Thoracic aorta (tissue), 2 donors: Measurements from ENCODE around the gene CIDEC. TPM values are rescaled to one million over a fixed set of nuclear protein-coding genes. Genes with fewer than 3 reads are reported as not detected.
A peak's percentile ranks its signal among the peaks of the same experiment; 100 is the strongest.

ENCODE experiments used
- ATAC-seq: fragments of 150-250 bp; one replicate; pipeline ENCODE4 v1.8.0; 2017; ENCODE audit warnings: low read depth; ENCODE audit not compliant: insufficient number of reproducible peaks, low FRiP score
- DNase-seq: peaks from one replicate; pipeline ENCODE4 v3.0.0-alpha.2; 2020; ENCODE audit warnings: low spot score
- H3K27ac ChIP-seq, 2 donors: fragments of 200-600 bp; sonication (generic); 1 replicate in 1 of 2; 2 replicates in 1 of 2; pipeline ENCODE4 v1.5.1; 2016; ENCODE audit warnings: mild to moderate bottlenecking in 2 of 2, moderate library complexity in 2 of 2
- H3K27me3 ChIP-seq: fragments of 200-600 bp; sonication (generic); replicated peaks from 2 replicates; pipeline ENCODE4 v1.6.0; 2016; ENCODE audit warnings: mild to moderate bottlenecking; ENCODE audit not compliant: insufficient read depth
- H3K36me3 ChIP-seq: fragments of 200-600 bp; sonication (generic); one replicate; pipeline ENCODE4 v1.5.1; 2016
- H3K4me1 ChIP-seq, 2 donors: fragments of 200-600 bp; sonication (generic); 1 replicate in 1 of 2; 2 replicates in 1 of 2; pipeline versions ENCODE4 v1.5.1 to v1.6.0; 2016; ENCODE audit warnings: low read depth in 2 of 2, mild to moderate bottlenecking in 1 of 2; ENCODE audit not compliant: control insufficient read depth in 1 of 2
- H3K4me3 ChIP-seq: fragments of 200-600 bp; sonication (generic); 2 replicates; pipeline ENCODE4 v1.5.1; 2016; ENCODE audit warnings: mild to moderate bottlenecking
- H3K9me3 ChIP-seq: fragments of 200-600 bp; sonication (generic); 2 replicates; pipeline ENCODE4 v1.5.1; 2016
- CTCF ChIP-seq: fragments of 200-600 bp; sonication (generic); IDR thresholded peaks from one replicate; pipeline ENCODE4 v1.5.1; 2019; ENCODE audit warnings: antibody characterized with exemption
- total RNA-seq, 2 donors: library from RNA; depleted of rRNA; stranded (reverse); fragments of >200 nt; gene quantifications; one replicate each; pipeline versions ENCODE4 v1.1.0 to v1.2.3, GENCODE V29; 2016

Gene CIDEC
- total RNA-seq, 2 donors from 2014 or later: 2.0 to 2.6 TPM

- Histone ChIP-seq H3K27me3 (no peaks in the 10 kb centered on the region), H3K9me3 (no peaks in the 10 kb centered on the region), H3K4me1 (peaks cover 29 to 38% of the 10 kb centered on the region in 2 donors), H3K27ac (peak within 1 kb of the TSS; percentile 91 to 95), H3K36me3 (no peaks in the 10 kb centered on the region), H3K4me3 (peak within 1 kb of the TSS; percentile 89)
- ATAC-seq (peak; percentile 72), DNase-seq (peak; percentile 69)
- no peak for TF ChIP-seq CTCF
Observed at GRCh38 chr3:9916734-9917680, 37.0 kb upstream of the CIDEC start, which contains the start of gene IL17RC. Gene IL17RC (plus strand): TSS chr3:9917098. CDS start chr3:9917316, 218 bp downstream.

- TF ChIP-seq CTCF: no peak
- DNase-seq (no peak), ATAC-seq (no peak)
- H3K36me3 ChIP-seq: no peaks in the 10 kb centered on the region
- H3K9me3 ChIP-seq: no peaks in the 10 kb centered on the region
- peak overlapping the region; percentile 89 for H3K4me3 ChIP-seq
- peaks cover 29 to 38% of the 10 kb centered on the region in 2 donors for H3K4me1 ChIP-seq
- peak overlapping the region; percentile 91 to 95 for H3K27ac ChIP-seq
- no peaks in the 10 kb centered on the region for H3K27me3 ChIP-seq
Observed at GRCh38 chr3:9916346-9916733, 36.3 kb upstream of the CIDEC start.

- H3K4me3 ChIP-seq: peak overlapping the region; percentile 89
- peak; percentile 47 for ATAC-seq
- no peaks in the 10 kb centered on the region for H3K9me3 ChIP-seq
- peaks cover 29 to 38% of the 10 kb centered on the region in 2 donors for H3K4me1 ChIP-seq
- H3K27me3 ChIP-seq: no peaks in the 10 kb centered on the region
- peak overlapping the region; percentile 91 to 95 for H3K27ac ChIP-seq
- TF ChIP-seq CTCF: peak; percentile 47
- no peaks in the 10 kb centered on the region for H3K36me3 ChIP-seq
- DNase-seq: no peak
Observed at GRCh38 chr3:9915254-9916141, 35.4 kb upstream of the CIDEC start.

GRCh38 chr3:9914559-9915253, 34.7 kb upstream of the CIDEC start:
- Histone ChIP-seq H3K36me3 (no peaks in the 10 kb centered on the region), H3K4me1 (peaks cover 29 to 38% of the 10 kb centered on the region in 2 donors), H3K27ac (peak overlapping the region; percentile 91 to 95), H3K9me3 (no peaks in the 10 kb centered on the region), H3K4me3 (peak overlapping the region; percentile 89), H3K27me3 (no peaks in the 10 kb centered on the region)
- no peak for TF ChIP-seq CTCF
- DNase-seq: no peak
- ATAC-seq: no peak
